Measurements from ENCODE around the gene EEF1AKMT3.

EEF1AKMT3 gene

GRCh38 chr12:57751432-57751787, 21.0 kb upstream of the EEF1AKMT3 start:
- no peak for DNase-seq (ENCODE audit: low spot score)

GRCh38 chr12:57751788-57752667, 20.4 kb upstream of the EEF1AKMT3 start, which contains the start of gene CDK4:
TSS of gene CDK4 (minus strand) at chr12:57752310. CDS start at chr12:57751717, 593 bp downstream.
- DNase-seq (ENCODE audit: low spot score): peak; percentile 100

- DNase-seq (ENCODE audit: low spot score): no peak
Measured at GRCh38 chr12:57752668-57753000, 19.8 kb upstream of the EEF1AKMT3 start.

GRCh38 chr12:57753756-57754337, 18.6 kb upstream of the EEF1AKMT3 start:
- no peak for DNase-seq (ENCODE audit: low spot score)

- DNase-seq (ENCODE audit: low spot score): peak; percentile 90
Measured at GRCh38 chr12:57754411-57755193, 17.8 kb upstream of the EEF1AKMT3 start, which contains the start of gene MARCHF9. TSS of gene MARCHF9 (plus strand) at chr12:57755103. CDS start at chr12:57755529, 426 bp downstream.

- no peak for DNase-seq (ENCODE audit: low spot score)
Measured at GRCh38 chr12:57755194-57755453, 17.3 kb upstream of the EEF1AKMT3 start.

- peak; percentile 67 for DNase-seq (ENCODE audit: low spot score)
Measured at GRCh38 chr12:57755454-57756372, 16.7 kb upstream of the EEF1AKMT3 start.

- DNase-seq (ENCODE audit: low spot score): no peak
Measured at GRCh38 chr12:57756406-57757341, 15.7 kb upstream of the EEF1AKMT3 start.

GRCh38 chr12:57757771-57758170, 14.6 kb upstream of the EEF1AKMT3 start:
- DNase-seq (ENCODE audit: low spot score): no peak

- no peak for DNase-seq (ENCODE audit: low spot score)
Measured at GRCh38 chr12:57758552-57759359, 13.7 kb upstream of the EEF1AKMT3 start.

GRCh38 chr12:57759360-57759980, 12.9 kb upstream of the EEF1AKMT3 start:
- peak; percentile 49 for DNase-seq (ENCODE audit: low spot score)

- no peak for DNase-seq (ENCODE audit: low spot score)
Measured at GRCh38 chr12:57760347-57760982, 11.9 kb upstream of the EEF1AKMT3 start.

GRCh38 chr12:57761391-57761998, 10.9 kb upstream of the EEF1AKMT3 start:
- DNase-seq (ENCODE audit: low spot score): no peak

GRCh38 chr12:57762463-57762862, 10.0 kb upstream of the EEF1AKMT3 start:
- no peak for DNase-seq (ENCODE audit: low spot score)

- DNase-seq (ENCODE audit: low spot score): no peak
Measured at GRCh38 chr12:57763881-57764661, 8.3 kb upstream of the EEF1AKMT3 start.

GRCh38 chr12:57764662-57765002, 7.8 kb upstream of the EEF1AKMT3 start:
- no peak for DNase-seq (ENCODE audit: low spot score)

GRCh38 chr12:57765003-57765697, 7.3 kb upstream of the EEF1AKMT3 start:
- no peak for DNase-seq (ENCODE audit: low spot score)
